H1 (cell line): ENCODE measurements around the gene DLL4. TPM values are rescaled to one million over a fixed set of nuclear protein-coding genes. Genes with fewer than 3 reads are reported as not detected.

ENCODE experiments used
- CTCF ChIA-PET: fragments of 300-600 bp; sonication (Branson Sonifier 250); formaldehyde crosslinking; loops from one replicate; lab custom pipeline; 2021; ENCODE audit not compliant: partially characterized antibody; lab: Charles Lee
- POLR2A ChIA-PET: fragments of 300-600 bp; sonication (Branson Sonifier 250); formaldehyde crosslinking; loops from one replicate; lab custom pipeline; 2021; ENCODE audit warnings: inconsistent platforms; ENCODE audit not compliant: partially characterized antibody; lab: Charles Lee
- DNase-seq, 2 experiments: peaks; one replicate each; pipeline versions ENCODE4 v3.0.0 to v3.0.0-alpha.2; 2010 to 2022; ENCODE audit warnings: low spot score in 2 of 2, low read depth in 1 of 2, mixed read lengths in 1 of 2
- FAIRE-seq: peaks from 2 replicates; lab custom pipeline; 2011; peaks lifted over from hg19 to GRCh38; lab: Jason Lieb, UNC
- H2AFZ ChIP-seq: 2 replicates; pipeline ENCODE4 v1.8.1; 2012; ENCODE audit warnings: low read length, inconsistent platforms
- H2AK5ac ChIP-seq: 2 replicates; pipeline ENCODE4 v1.6.1; 2013; ENCODE audit warnings: low read depth, low read length
- H2BK120ac ChIP-seq: replicated peaks from 2 replicates; pipeline ENCODE3; 2013; ENCODE audit warnings: low read depth, low read length, inconsistent platforms
- H2BK12ac ChIP-seq: 2 replicates; pipeline ENCODE4 v1.6.1; 2013; ENCODE audit warnings: low read depth, low read length
- H2BK15ac ChIP-seq: 2 replicates; pipeline ENCODE4 v1.6.1; 2013; ENCODE audit warnings: low read length
- H2BK20ac ChIP-seq: 2 replicates; pipeline ENCODE4 v1.6.1; 2013; ENCODE audit warnings: low read length
- H2BK5ac ChIP-seq: 2 replicates; pipeline ENCODE4 v1.6.1; 2013; ENCODE audit warnings: low read depth, low read length
- H3K14ac ChIP-seq: 2 replicates; pipeline ENCODE4 v1.6.1; 2013; ENCODE audit warnings: inconsistent platforms; ENCODE audit not compliant: insufficient read length
- H3K18ac ChIP-seq: 2 replicates; pipeline ENCODE4 v1.6.1; 2013; ENCODE audit warnings: low read length; ENCODE audit errors: extremely low read depth
- H3K23ac ChIP-seq: 2 replicates; pipeline ENCODE4 v1.6.1; 2013; ENCODE audit warnings: inconsistent platforms; ENCODE audit not compliant: insufficient read length
- H3K23me2 ChIP-seq: 2 replicates; pipeline ENCODE4 v1.6.1; 2013; ENCODE audit warnings: low read depth, low read length
- H3K27ac ChIP-seq: 2 replicates; pipeline ENCODE4 v1.6.1; 2011; ENCODE audit warnings: low read depth, low read length, inconsistent platforms
- H3K27me3 ChIP-seq, 4 experiments: replicated peaks in 1 of 4; 1 replicate in 1 of 4; 2 replicates in 3 of 4; pipeline versions ENCODE4 v1.6.1 to v1.8.1; 2011 to 2013; ENCODE audit warnings: low read length in 3 of 4, mild to moderate bottlenecking in 3 of 4, inconsistent platforms in 2 of 4, mixed read lengths in 2 of 4, moderate library complexity in 1 of 4; ENCODE audit not compliant: control insufficient read depth in 3 of 4, insufficient read depth in 3 of 4; ENCODE audit errors: extremely low read depth in 1 of 4
- H3K36me3 ChIP-seq, 4 experiments: 2 replicates each; pipeline versions ENCODE4 v1.6.1 to v1.8.1; 2011 to 2013; ENCODE audit warnings: mild to moderate bottlenecking in 4 of 4, low read length in 3 of 4, moderate library complexity in 2 of 4, control low read depth in 1 of 4, inconsistent platforms in 1 of 4; ENCODE audit not compliant: insufficient read depth in 4 of 4, control insufficient read depth in 2 of 4
- H3K4ac ChIP-seq: replicated peaks from 2 replicates; pipeline ENCODE3; 2013; ENCODE audit warnings: low read length, low read depth, mixed read lengths, inconsistent platforms; ENCODE audit not compliant: insufficient read length
- H3K4me1 ChIP-seq, 4 experiments: replicated peaks in 1 of 4; 1 replicate in 1 of 4; 2 replicates in 3 of 4; pipeline versions ENCODE4 v1.6.1 to v1.8.1; 2011 to 2013; ENCODE audit warnings: low read length in 3 of 4, inconsistent platforms in 2 of 4, mixed read lengths in 1 of 4; ENCODE audit not compliant: insufficient read depth in 4 of 4, control insufficient read depth in 3 of 4
- H3K4me2 ChIP-seq, 2 experiments: 2 replicates each; pipeline versions ENCODE4 v1.6.1 to v1.8.1; 2011 to 2013; ENCODE audit warnings: low read depth in 2 of 2, low read length in 2 of 2, control low read depth in 1 of 2, inconsistent platforms in 1 of 2, mild to moderate bottlenecking in 1 of 2; ENCODE audit not compliant: insufficient read depth in 1 of 2
- H3K4me3 ChIP-seq, 4 experiments: fragments of 200-600, 300-600 bp in 1 of 4; sonication (generic), shearing (Covaris generic), sonication (Bioruptor Twin) in 1 of 4; 2 replicates each; pipeline versions ENCODE4 v1.5.1 to v1.8.1; 2011 to 2016; ENCODE audit warnings: low read length in 4 of 4, low read depth in 3 of 4, control low read depth in 2 of 4, inconsistent platforms in 2 of 4, mild to moderate bottlenecking in 2 of 4, mixed read lengths in 1 of 4, moderate library complexity in 1 of 4; ENCODE audit not compliant: insufficient read depth in 2 of 4; ENCODE audit errors: extremely low read depth in 1 of 4
- H3K56ac ChIP-seq: replicated peaks from 2 replicates; pipeline ENCODE3; 2013; ENCODE audit warnings: low read depth, mild to moderate bottlenecking, mixed read lengths, low read length, inconsistent platforms; ENCODE audit not compliant: insufficient read length
- H3K79me1 ChIP-seq: 2 replicates; pipeline ENCODE4 v1.6.1; 2013; ENCODE audit warnings: low read depth, low read length, control low read depth
- H3K79me2 ChIP-seq, 2 experiments: 2 replicates each; pipeline versions ENCODE4 v1.6.1 to v1.8.1; 2012 to 2013; ENCODE audit warnings: low read length in 2 of 2, mild to moderate bottlenecking in 2 of 2, inconsistent platforms in 1 of 2; ENCODE audit not compliant: insufficient read depth in 2 of 2, control insufficient read depth in 1 of 2
- H3K9ac ChIP-seq, 4 experiments: replicated peaks in 1 of 4; 1 replicate in 1 of 4; 2 replicates in 3 of 4; pipeline versions ENCODE4 v1.6.1 to v1.8.1; 2011 to 2013; ENCODE audit warnings: low read depth in 3 of 4, low read length in 3 of 4, control low read depth in 2 of 4, mild to moderate bottlenecking in 2 of 4, moderate library complexity in 2 of 4, inconsistent platforms in 1 of 4; ENCODE audit errors: extremely low read depth in 1 of 4
- H3K9me3 ChIP-seq, 2 experiments: 2 replicates each; pipeline versions ENCODE4 v1.6.1 to v1.8.1; 2012 to 2013; ENCODE audit warnings: mild to moderate bottlenecking in 2 of 2, moderate library complexity in 2 of 2, control low read depth in 1 of 2, inconsistent platforms in 1 of 2, low read depth in 1 of 2, low read length in 1 of 2, mixed read lengths in 1 of 2; ENCODE audit not compliant: insufficient read depth in 2 of 2
- H4K20me1 ChIP-seq, 2 experiments: replicated peaks in 1 of 2; 2 replicates each; pipeline versions ENCODE3 to v1.8.1; 2011 to 2013; ENCODE audit warnings: inconsistent platforms in 2 of 2, low read length in 2 of 2, mild to moderate bottlenecking in 1 of 2; ENCODE audit not compliant: insufficient read depth in 2 of 2, control insufficient read depth in 1 of 2
- H4K5ac ChIP-seq: 2 replicates; pipeline ENCODE4 v1.6.1; 2013; ENCODE audit warnings: low read length, low read depth, mixed read lengths, inconsistent platforms; ENCODE audit not compliant: insufficient read length
- H4K8ac ChIP-seq: 2 replicates; pipeline ENCODE4 v1.8.0; 2013; ENCODE audit warnings: mild to moderate bottlenecking, moderate library complexity, low read length, inconsistent platforms; ENCODE audit not compliant: insufficient read depth; ENCODE audit errors: extremely low read depth
- H4K91ac ChIP-seq: replicated peaks from 2 replicates; pipeline ENCODE3; 2013; ENCODE audit warnings: low read length, mixed read lengths, inconsistent platforms; ENCODE audit not compliant: insufficient read length
- CHD1 ChIP-seq: IDR thresholded peaks from 2 replicates; pipeline ENCODE4 v1.6.1; 2012; ENCODE audit warnings: low read depth, low read length, improper control_type of control experiment
- JUND ChIP-seq: IDR thresholded peaks from 2 replicates; pipeline ENCODE4 v1.6.1; 2011; ENCODE audit warnings: mild to moderate bottlenecking, improper control_type of control experiment, low read length
- MAFK ChIP-seq: IDR thresholded peaks from 2 replicates; pipeline ENCODE4 v1.6.1; 2012; ENCODE audit warnings: low read depth, mild to moderate bottlenecking, improper control_type of control experiment, low read length
- SP4 ChIP-seq: IDR thresholded peaks from 2 replicates; pipeline ENCODE4 v1.6.1; 2012; ENCODE audit warnings: low read length, inconsistent platforms
- WGBS, 2 experiments: shearing (Covaris generic) in 1 of 2; methylation state at CpG; one replicate each; pipeline versions ENCODE4 v1.1.6 to v1.1.7; 2013 to 2015; ENCODE audit warnings: low lambda C conversion rate in 2 of 2, mixed read lengths in 2 of 2, inconsistent platforms in 1 of 2, low coverage in 1 of 2, missing lambda C conversion rate in 1 of 2; ENCODE audit not compliant: insufficient replicate concordance in 2 of 2, insufficient coverage in 1 of 2, insufficient read length in 1 of 2; ENCODE audit errors: extremely low coverage in 1 of 2, missing lambda C conversion rate in 1 of 2; 5-methylcytosine and 5-hydroxymethylcytosine counted together
- polyA plus RNA-seq, 7 experiments: library from polyadenylated mRNA; depleted of rRNA in 3 of 7; stranded (reverse) in 5 of 7; unstranded in 2 of 7; fragments of >200 nt in 5 of 7; fragments of 200-250 nt in 2 of 7; gene quantifications; 1 replicate in 5 of 7; 2 replicates in 1 of 7; 4 replicates in 1 of 7; pipeline versions ENCODE4 v1.2.1 to v1.2.3, GENCODE V29; 2011 to 2013; ENCODE audit warnings: missing spikeins in 2 of 7, mixed read lengths in 2 of 7
- total RNA-seq: library from RNA; stranded (reverse); fragmentation: NEBNext Ultra II Directional; extraction: Animal tissue kit (Norgen Biotek cat#: 25700); gene quantifications from 2 replicates; pipeline ENCODE4 v1.2.1, GENCODE V29; 2021
- TF ChIP-seq, protein P1 (sequence below): IDR thresholded peaks from 2 replicates; pipeline ENCODE4 v1.6.1; 2011; ENCODE audit warnings: low read depth, mild to moderate bottlenecking, low read length; ENCODE audit not compliant: insufficient read depth
- TF ChIP-seq, protein P2 (sequence below), 3 experiments: IDR thresholded peaks; 1 replicate in 2 of 3; 2 replicates in 1 of 3; pipeline versions ENCODE4 v1.5.1 to v1.6.1; 2011; ENCODE audit warnings: low read length in 3 of 3, mild to moderate bottlenecking in 3 of 3, inconsistent platforms in 2 of 3, low read depth in 1 of 3, moderate library complexity in 1 of 3; ENCODE audit not compliant: insufficient read depth in 1 of 3; ENCODE audit errors: control extremely low read depth in 1 of 3

DLL4 gene
- total and polyA plus RNA-seq, 2 of the 8 experiments (the other 6 are each of a cell fraction or from before 2014, with no cell fraction given) = 0.23 to 0.60 TPM

DNA sequence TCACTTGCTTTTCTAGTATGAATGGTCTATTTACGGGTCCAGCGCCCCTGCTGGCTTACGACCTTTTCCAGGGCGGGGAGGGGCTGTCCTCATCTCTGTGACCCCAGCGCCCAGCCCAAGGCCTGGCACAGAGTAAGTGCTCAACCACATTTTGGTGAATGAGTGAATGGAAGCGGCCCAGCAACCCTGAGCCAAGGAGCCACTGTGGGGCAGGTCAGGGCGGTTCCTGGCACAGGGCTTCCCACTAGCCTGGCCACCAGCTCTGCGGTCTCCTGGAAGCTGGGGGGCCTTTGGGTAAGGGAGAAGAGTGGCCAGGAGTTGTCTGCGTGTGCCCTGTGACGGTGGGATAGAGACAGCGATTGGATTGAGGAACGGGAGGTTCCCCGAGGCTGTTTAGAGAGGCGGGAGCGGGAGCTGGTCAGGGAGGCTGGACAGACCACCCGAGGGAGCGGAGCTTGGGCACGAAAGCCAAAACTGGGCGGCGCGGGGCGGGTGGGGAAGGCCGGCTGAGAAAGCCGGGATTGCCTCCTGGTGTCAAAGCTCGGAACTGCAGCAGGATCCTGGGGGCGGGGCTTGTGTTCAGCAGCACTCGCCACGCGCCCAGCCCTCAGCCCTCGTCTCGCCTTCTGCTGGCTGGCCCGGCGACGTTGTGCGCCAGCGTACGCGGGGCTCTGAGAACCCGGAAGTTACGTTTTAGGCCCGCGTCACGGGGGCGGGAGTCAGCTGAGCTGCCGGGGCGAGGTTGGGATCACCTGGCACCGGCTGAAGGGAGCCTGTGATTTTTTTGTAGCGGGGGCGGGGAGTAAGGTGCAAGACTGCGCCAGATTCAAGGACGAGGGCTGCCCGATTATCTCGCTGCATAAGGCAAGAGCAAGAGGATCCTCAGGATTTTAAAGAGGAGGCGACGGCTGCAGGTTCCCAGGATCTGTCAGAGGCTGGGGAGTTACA is 35.1 kb upstream of the DLL4 start, which contains the start of gene VPS18:
Gene VPS18 (plus strand): TSS at position 718 of the 948 bp plus-strand sequence. CDS start 319 bp downstream, outside the sequence.
- H3K27me3 ChIP-seq = peaks cover 0 to 8% (median 2%) of the 10 kb centered on the region in 4 experiments; a peak in 3 of 7 replicates
- H3K23ac ChIP-seq = no peak within 1 kb of the TSS
- DNase-seq = peak; percentile 95 to 100
- peak within 1 kb of the TSS; percentile 42 to 82 for H3K4me2 ChIP-seq
- peak within 1 kb of the TSS; percentile 60 to 93 (median 88) for H3K4me3 ChIP-seq
- no peak within 1 kb of the TSS; the same call in 1 of the 2 replicates for H2BK20ac ChIP-seq
- H2BK15ac ChIP-seq = peak within 1 kb of the TSS; percentile 89
- peak within 1 kb of the TSS; percentile 77 for H3K56ac ChIP-seq
- CTCF ChIA-PET = interaction anchor here (0.5 to 20.6 kb wide), 42 partner anchors 12 to 382 kb away, joined by 3 to 619 read pairs (median 4); partner anchors contain the start of genes CHP1, DLL4, EXD1 and RHOV
- peak within 1 kb of the TSS; percentile 85 for H3K18ac ChIP-seq
- no peak for FAIRE-seq
- peaks cover 3 to 14% (median 7%) of the 10 kb centered on the region in 4 experiments; a peak in 6 of 7 replicates for H3K4me1 ChIP-seq
- peak within 1 kb of the TSS; percentile 71; the same call in 1 of the 2 replicates for H2BK12ac ChIP-seq
- no peaks in the 10 kb centered on the region for H3K9me3 ChIP-seq
- H4K5ac ChIP-seq = peak within 1 kb of the TSS; percentile 73
- H3K36me3 ChIP-seq = peaks cover 3 to 15% (median 6%) of the 10 kb centered on the region in 4 experiments; a peak in 5 of 8 replicates
- peak within 1 kb of the TSS; percentile 87 for H2AFZ ChIP-seq
- POLR2A ChIA-PET = interaction anchor here (0.7 to 3.7 kb wide), 21 partner anchors 9 to 222 kb away, joined by 3 to 49 read pairs (median 4); partner anchors contain the start of genes CHAC1, DLL4, DNAJC17 and INO80
- no peak within 1 kb of the TSS for H2AK5ac ChIP-seq
- H3K79me1 ChIP-seq = peaks cover 3% of the 10 kb centered on the region; the same call in 1 of the 2 replicates
- H2BK5ac ChIP-seq = peak within 1 kb of the TSS; percentile 71; the same call in 1 of the 2 replicates
- H3K79me2 ChIP-seq = peaks cover 0 to 12% of the 10 kb centered on the region in 2 experiments; a peak in 3 of 4 replicates
- H3K23me2 ChIP-seq = peaks cover 5% of the 10 kb centered on the region; the same call in 1 of the 2 replicates
- WGBS, 2 experiments = 6% methylated on average over 42 of the region's 55 CpGs; no CpG with 5 or more reads in 1 of the 2 experiments
- peak within 1 kb of the TSS; percentile 83 for H3K4ac ChIP-seq
- no peak within 1 kb of the TSS for H3K14ac ChIP-seq
- no peak within 1 kb of the TSS for H2BK120ac ChIP-seq
- H4K91ac ChIP-seq = peak within 1 kb of the TSS; percentile 87
- peak within 1 kb of the TSS; percentile 37 to 85 (median 80) for H3K9ac ChIP-seq
- H4K20me1 ChIP-seq = peaks cover 0 to 6% of the 10 kb centered on the region in 2 experiments
- peak within 1 kb of the TSS; percentile 97 for H4K8ac ChIP-seq
- peak within 1 kb of the TSS; percentile 68 for H3K27ac ChIP-seq
- TF ChIP-seq MAFK = no peak
- TF ChIP-seq, protein P1, sequence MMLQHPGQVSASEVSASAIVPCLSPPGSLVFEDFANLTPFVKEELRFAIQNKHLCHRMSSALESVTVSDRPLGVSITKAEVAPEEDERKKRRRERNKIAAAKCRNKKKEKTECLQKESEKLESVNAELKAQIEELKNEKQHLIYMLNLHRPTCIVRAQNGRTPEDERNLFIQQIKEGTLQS = peak; percentile 81
- peak; percentile 3; the same call in 1 of the 2 replicates for TF ChIP-seq JUND
- no peak for TF ChIP-seq CHD1
- TF ChIP-seq SP4 = peak; percentile 70; the same call in 1 of the 2 replicates
- TF ChIP-seq, protein P2, sequence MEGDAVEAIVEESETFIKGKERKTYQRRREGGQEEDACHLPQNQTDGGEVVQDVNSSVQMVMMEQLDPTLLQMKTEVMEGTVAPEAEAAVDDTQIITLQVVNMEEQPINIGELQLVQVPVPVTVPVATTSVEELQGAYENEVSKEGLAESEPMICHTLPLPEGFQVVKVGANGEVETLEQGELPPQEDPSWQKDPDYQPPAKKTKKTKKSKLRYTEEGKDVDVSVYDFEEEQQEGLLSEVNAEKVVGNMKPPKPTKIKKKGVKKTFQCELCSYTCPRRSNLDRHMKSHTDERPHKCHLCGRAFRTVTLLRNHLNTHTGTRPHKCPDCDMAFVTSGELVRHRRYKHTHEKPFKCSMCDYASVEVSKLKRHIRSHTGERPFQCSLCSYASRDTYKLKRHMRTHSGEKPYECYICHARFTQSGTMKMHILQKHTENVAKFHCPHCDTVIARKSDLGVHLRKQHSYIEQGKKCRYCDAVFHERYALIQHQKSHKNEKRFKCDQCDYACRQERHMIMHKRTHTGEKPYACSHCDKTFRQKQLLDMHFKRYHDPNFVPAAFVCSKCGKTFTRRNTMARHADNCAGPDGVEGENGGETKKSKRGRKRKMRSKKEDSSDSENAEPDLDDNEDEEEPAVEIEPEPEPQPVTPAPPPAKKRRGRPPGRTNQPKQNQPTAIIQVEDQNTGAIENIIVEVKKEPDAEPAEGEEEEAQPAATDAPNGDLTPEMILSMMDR (IDR thresholded peaks at IDR 0.05; ENCODE audit: control extremely low read depth in 1 of 3, insufficient read depth in 1 of 3, low read depth in 1 of 3, low read length in 3 of 3) = peak; percentile 85 to 91 (median 89)
